ENCODE data around the gene JCAD.

JCAD gene

GRCh38 chr10:29977171-29977570 is 82.2 kb downstream of the JCAD start:
- no peak for DNase-seq

GRCh38 chr10:29976134-29976533 is 83.3 kb downstream of the JCAD start:
- no peak for DNase-seq

DNA sequence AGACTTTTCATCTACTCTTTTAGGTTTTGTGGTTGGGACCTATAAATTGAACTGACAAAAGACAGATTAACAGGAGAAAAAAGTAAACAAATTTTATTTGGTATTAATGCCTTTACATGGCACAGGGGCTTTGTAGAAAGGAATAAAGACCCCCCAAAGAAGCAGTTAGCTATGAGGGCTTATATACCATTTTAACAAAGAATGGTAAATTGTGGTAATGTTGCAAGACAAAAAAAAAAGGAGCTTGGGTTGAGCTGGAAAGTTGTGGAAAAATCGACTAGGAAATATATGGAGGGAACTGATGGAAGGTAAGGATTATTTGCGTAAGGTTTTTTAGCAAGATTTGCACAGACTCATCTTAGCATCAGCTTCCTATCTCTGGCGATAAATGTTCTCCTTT is 84.6 kb downstream of the JCAD start:
- no peak for DNase-seq

GRCh38 chr10:29973921-29974320 is 85.5 kb downstream of the JCAD start:
- peak; percentile 33 for DNase-seq

GRCh38 chr10:29970576-29970975 is 88.8 kb downstream of the JCAD start:
- DNase-seq = no peak

GRCh38 chr10:29970012-29970396 is 89.4 kb downstream of the JCAD start:
- DNase-seq = no peak

- no peak for DNase-seq
These were observed 90.0 kb downstream of the JCAD start for GRCh38 chr10:29969255-29970011.

DNA sequence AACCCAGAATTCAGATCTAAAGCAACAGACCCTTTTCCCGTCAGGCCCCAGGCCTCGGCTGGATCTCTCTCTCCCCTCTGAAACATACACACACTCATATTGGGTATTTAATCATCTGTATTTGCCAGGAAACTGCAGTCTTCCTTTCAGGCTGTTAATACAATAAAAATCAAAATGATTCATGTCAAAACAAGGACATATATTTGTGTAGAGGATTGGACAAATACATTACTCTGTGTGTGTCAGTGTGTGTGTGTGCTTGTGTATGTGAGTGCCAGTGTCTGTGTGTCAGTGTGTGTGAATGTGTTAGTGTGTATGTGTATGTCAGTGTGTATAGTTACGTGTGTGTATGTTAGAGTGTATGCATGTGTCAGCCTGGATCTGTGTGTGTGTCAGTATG is 90.8 kb downstream of the JCAD start:
- DNase-seq = no peak

GRCh38 chr10:29966269-29966668 is 93.1 kb downstream of the JCAD start:
- no peak for DNase-seq

Data from NCI-H69 (cell line).